HCT116 (cell line): ENCODE measurements around the gene CNTNAP2. TPM values are rescaled to one million over a fixed set of nuclear protein-coding genes. Genes with fewer than 3 reads are reported as not detected.

Experiments used
- ATAC-seq: fragments of 200-7000 bp; cut with Tn5 transposase; 2 replicates; pipeline ENCODE4 v1.9.1; 2020; ENCODE audit warnings: mild to moderate bottlenecking, moderate library complexity
- BruUV-seq: library from RNA; stranded (reverse); fragments of 400-500 nt; replicated peaks from 2 replicates; lab custom pipeline; 2021; lab: Mats Ljungman, UMichigan
- CTCF ChIA-PET: fragments of 300-600 bp; sonication (Branson Sonifier 250); formaldehyde crosslinking; loops from one replicate; lab custom pipeline; 2021; ENCODE audit warnings: antibody characterized with exemption; lab: Charles Lee
- POLR2A ChIA-PET: fragments of 300-600, 350-600 bp; sonication (Branson Sonifier 250); formaldehyde crosslinking; loops from one replicate; lab custom pipeline; 2021; ENCODE audit warnings: antibody characterized with exemption; lab: Charles Lee
- RAD21 ChIA-PET, 2 experiments: fragments of 300-600 bp; sonication (Branson Sonifier 250); formaldehyde crosslinking; loops; one replicate each; lab custom pipeline; 2023; ENCODE audit warnings: low total read pairs in 2 of 2; ENCODE audit not compliant: uncharacterized antibody in 2 of 2, unreplicated experiment in 2 of 2, low non-redundant PET in 1 of 2; lab: Charles Lee
- DNase-seq: peaks from one replicate; pipeline ENCODE4 v3.0.0-alpha.2; 2010; ENCODE audit warnings: low read depth, low spot score
- H2AFZ ChIP-seq: fragments of 200-600 bp; shearing (Covaris generic), sonication (generic); 2 replicates; pipeline ENCODE4 v1.6.1; 2017; ENCODE audit warnings: low read depth, mixed run types, mixed read lengths, antibody characterized with exemption, low read length; ENCODE audit not compliant: poor library complexity, severe bottlenecking
- H3K27ac ChIP-seq: 2 replicates; pipeline ENCODE4 v1.5.1; 2012; ENCODE audit warnings: low read depth, low read length
- H3K27me3 ChIP-seq: fragments of 200-600 bp; sonication (generic); 2 replicates; pipeline ENCODE4 v1.6.1; 2016; ENCODE audit warnings: mixed run types, low read length, mixed read lengths; ENCODE audit not compliant: insufficient read depth
- H3K36me3 ChIP-seq, 2 experiments: fragments of 200-500 bp in 1 of 2; fragments of 200-600 bp in 1 of 2; sonication (Bioruptor generic) in 1 of 2; sonication (generic) in 1 of 2; 2 replicates each; pipeline versions ENCODE4 v1.5.1 to v1.6.1; 2014 to 2016; ENCODE audit warnings: low read length in 2 of 2, inconsistent platforms in 1 of 2, mixed read lengths in 1 of 2, mixed run types in 1 of 2; ENCODE audit not compliant: insufficient read depth in 2 of 2, control insufficient read depth in 1 of 2
- H3K4me1 ChIP-seq, 2 experiments: fragments of 200-600 bp in 1 of 2; sonication (generic) in 1 of 2; 2 replicates each; pipeline versions ENCODE4 v1.5.1 to v1.6.1; 2012 to 2017; ENCODE audit warnings: low read length in 2 of 2, inconsistent platforms in 1 of 2, mild to moderate bottlenecking in 1 of 2, mixed read lengths in 1 of 2, mixed run types in 1 of 2, moderate library complexity in 1 of 2; ENCODE audit not compliant: insufficient read depth in 2 of 2, control insufficient read depth in 1 of 2
- H3K4me2 ChIP-seq: fragments of 200-600 bp; sonication (generic); 2 replicates; pipeline ENCODE4 v1.6.1; 2017; ENCODE audit warnings: mixed run types, low read length, mixed read lengths
- H3K4me3 ChIP-seq, 2 experiments: fragments of 200-600 bp in 1 of 2; sonication (generic) in 1 of 2; replicated peaks in 1 of 2; 2 replicates each; pipeline ENCODE4 v1.5.1; 2011 to 2016; ENCODE audit warnings: low read length in 2 of 2, control low read depth in 1 of 2, low read depth in 1 of 2, mild to moderate bottlenecking in 1 of 2, mixed read lengths in 1 of 2, mixed run types in 1 of 2
- H3K79me2 ChIP-seq: fragments of 200-600 bp; sonication (generic); 2 replicates; pipeline ENCODE4 v1.6.1; 2017; ENCODE audit warnings: mild to moderate bottlenecking, mixed run types, low read length, moderate library complexity, mixed read lengths; ENCODE audit not compliant: insufficient read depth
- H3K9ac ChIP-seq: fragments of 200-600 bp; sonication (generic); 2 replicates; pipeline ENCODE4 v1.6.1; 2016; ENCODE audit warnings: low read length, mixed read lengths
- H3K9me2 ChIP-seq: fragments of 200-600 bp; sonication (generic), shearing (Covaris generic); 2 replicates; pipeline ENCODE4 v1.6.1; 2017; ENCODE audit warnings: mixed run types, mild to moderate bottlenecking, moderate library complexity; ENCODE audit not compliant: insufficient read depth
- H3K9me3 ChIP-seq, 2 experiments: fragments of 200-500 bp in 1 of 2; fragments of 200-600 bp in 1 of 2; sonication (Bioruptor generic) in 1 of 2; sonication (generic) in 1 of 2; 2 replicates each; pipeline ENCODE4 v1.6.1; 2014 to 2017; ENCODE audit warnings: low read length in 2 of 2, mixed read lengths in 2 of 2, inconsistent platforms in 1 of 2, low read depth in 1 of 2, mild to moderate bottlenecking in 1 of 2, mixed run types in 1 of 2, moderate library complexity in 1 of 2; ENCODE audit not compliant: control insufficient read depth in 1 of 2, insufficient read depth in 1 of 2
- H4K20me1 ChIP-seq: fragments of 200-600 bp; sonication (generic), shearing (Covaris generic); 2 replicates; pipeline ENCODE4 v1.6.1; 2017; ENCODE audit warnings: mixed run types, mild to moderate bottlenecking, moderate library complexity; ENCODE audit not compliant: insufficient read depth
- EZH2phosphoT487 ChIP-seq: fragments of 200-600 bp; IDR thresholded peaks from 2 replicates; pipeline ENCODE4 v1.6.1; 2018; ENCODE audit warnings: antibody characterized with exemption, borderline replicate concordance
- JUND ChIP-seq: IDR thresholded peaks from 2 replicates; pipeline ENCODE4 v1.6.1; 2012
- POLR2A ChIP-seq: IDR thresholded peaks from 2 replicates; pipeline ENCODE4 v1.7.0; 2011; ENCODE audit warnings: borderline replicate concordance; ENCODE audit not compliant: insufficient read depth, insufficient read length; ENCODE audit errors: extremely low read depth
- REST ChIP-seq: IDR thresholded peaks from 2 replicates; pipeline ENCODE4 v1.6.1; 2012; ENCODE audit warnings: low read depth
- SP1 ChIP-seq: IDR thresholded peaks from 2 replicates; pipeline ENCODE4 v1.6.1; 2012; ENCODE audit warnings: low read depth
- TCF7L2 ChIP-seq: IDR thresholded peaks from 2 replicates; pipeline ENCODE4 v1.7.0; 2011; ENCODE audit warnings: borderline replicate concordance, inconsistent platforms; ENCODE audit not compliant: insufficient read depth, insufficient read length; ENCODE audit errors: extremely low read depth
- YY1 ChIP-seq: IDR thresholded peaks from 2 replicates; pipeline ENCODE4 v1.6.1; 2011; ENCODE audit warnings: low read length, low read depth, moderate library complexity, mild to moderate bottlenecking; ENCODE audit not compliant: insufficient replicate concordance; ENCODE audit errors: extremely low read depth
- intact Hi-C: fragments of 100-400 bp; cut with micrococcal nuclease; formaldehyde crosslinking; loops from 2 replicates; pipeline ENCODE4 v1.10.0; 2022
- total RNA-seq: library from RNA; stranded (reverse); gene quantifications from one replicate; pipeline ENCODE4 v1.2.1, GENCODE V29; 2021; ENCODE audit not compliant: unreplicated experiment

The CNTNAP2 gene
- total RNA-seq, 1 experiment from 2014 or later, result 0.37 TPM

GRCh38 chr7:147423875-147424274 is 1307.3 kb downstream of the CNTNAP2 start (continued):
- TF ChIP-seq REST (no peak), JUND (no peak), EZH2phosphoT487 (no peak)

- Histone ChIP-seq H3K4me3 (no peak overlapping the region), H3K4me1 (no peaks in the 10 kb centered on the region), H3K9ac (no peak overlapping the region), H3K9me3 (peaks cover 6 to 14% of the 10 kb centered on the region in 2 experiments; a peak in 2 of 4 replicates), H3K79me2 (no peaks in the 10 kb centered on the region), H3K4me2 (no peak overlapping the region), H3K36me3 (no peaks in the 10 kb centered on the region), H3K27me3 (no peaks in the 10 kb centered on the region), H3K9me2 (no peaks in the 10 kb centered on the region), H4K20me1 (no peaks in the 10 kb centered on the region), H3K27ac (no peak overlapping the region), H2AFZ (no peak overlapping the region)
- POLR2A ChIA-PET, result no interaction called here
- CTCF ChIA-PET, result no interaction called here
- no peak for ATAC-seq
- no peak for TF ChIP-seq YY1
- no peak for TF ChIP-seq POLR2A
- no peak for TF ChIP-seq SP1
- TF ChIP-seq TCF7L2, result no peak
- no TSS peak for BruUV-seq
- RAD21 ChIA-PET, result no interaction called here
- no peak for DNase-seq
- intact Hi-C loops, result no loop called here
Observed at GRCh38 chr7:147428075-147428474, 1311.5 kb downstream of the CNTNAP2 start.
